ENCODE data around the gene ETFB. TPM values are rescaled to one million over a fixed set of nuclear protein-coding genes. Genes with fewer than 3 reads are reported as not detected.

ETFB gene
- total and polyA plus RNA-seq, 9 of the 15 experiments (the other 6 are each of a cell fraction or from before 2014, with no cell fraction given): 18.1 to 143 (median 96.1) TPM

- TF ChIP-seq ZNF586 (CRISPR knock-in tag; conservative IDR thresholded peaks at IDR 0.05) (no peak), NFXL1 (CRISPR knock-in tag; IDR thresholded peaks at IDR 0.05) (no peak), TAF7 (tag; IDR thresholded peaks at IDR 0.05) (no peak)
Observed at GRCh38 chr19:51359294-51359693, 6.9 kb downstream of the ETFB start (continued).

DNA sequence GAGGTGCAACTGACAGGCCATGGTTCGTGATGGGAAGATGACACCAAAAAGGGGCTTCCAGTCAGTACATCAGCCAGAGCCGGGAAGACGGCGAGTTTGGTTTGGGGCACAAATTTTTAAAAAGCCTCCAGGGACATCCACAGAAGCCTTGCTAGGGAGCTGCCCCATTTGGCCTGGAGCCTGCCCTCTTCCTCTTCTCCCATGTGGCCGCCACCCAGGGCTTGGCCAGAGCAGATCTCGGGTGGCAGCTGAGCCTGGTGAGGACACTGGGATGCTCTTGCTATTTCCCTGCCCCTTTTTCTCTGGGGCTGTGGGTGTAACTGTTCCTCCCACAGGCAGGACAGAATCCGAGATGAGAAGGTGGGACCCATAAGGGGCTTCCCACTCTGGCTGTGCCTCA lies 8.2 kb downstream of the ETFB start:
- 87% methylated on average over 7 of the region's 7 CpGs for WGBS (ENCODE audit: insufficient coverage, low coverage, missing lambda C conversion rate)
- in situ Hi-C loops (cut with MboI): no loop called here

More for the DNA sequence above, 8.2 kb downstream of the ETFB start:
- DNase-seq (ENCODE audit: extremely low read depth in 1 of 4, low spot score in 3 of 4) (no peak), FAIRE-seq (no peak), ATAC-seq (no peak)
- TF ChIP-seq ZBTB2 (IDR thresholded peaks at IDR 0.05) (no peak), FOXJ2 (tag; IDR thresholded peaks at IDR 0.05) (no peak), IRF2 (CRISPR knock-in tag; IDR thresholded peaks at IDR 0.05) (no peak), HMBOX1 (IDR thresholded peaks at IDR 0.05) (no peak), ZNF184 (CRISPR knock-in tag; IDR thresholded peaks at IDR 0.05) (no peak), RAD21 (CRISPR knock-in tag; conservative IDR thresholded peaks at IDR 0.05 in 1 of 2, IDR thresholded peaks at IDR 0.05 in 1 of 2) (no peak), ZNF79 (CRISPR knock-in tag; IDR thresholded peaks at IDR 0.05; ENCODE audit: low read depth) (no peak), NR3C1 (CRISPR knock-in tag; IDR thresholded peaks at IDR 0.05) (no peak), ZNF197 (CRISPR knock-in tag; IDR thresholded peaks at IDR 0.05; ENCODE audit: low read depth) (no peak), ZNF561 (CRISPR knock-in tag; conservative IDR thresholded peaks at IDR 0.05) (no peak), CBX1 (IDR thresholded peaks at IDR 0.05; ENCODE audit: low read depth) (no peak), ZNF174 (CRISPR knock-in tag; IDR thresholded peaks at IDR 0.05) (no peak)
- TF ChIP-seq, protein P1, sequence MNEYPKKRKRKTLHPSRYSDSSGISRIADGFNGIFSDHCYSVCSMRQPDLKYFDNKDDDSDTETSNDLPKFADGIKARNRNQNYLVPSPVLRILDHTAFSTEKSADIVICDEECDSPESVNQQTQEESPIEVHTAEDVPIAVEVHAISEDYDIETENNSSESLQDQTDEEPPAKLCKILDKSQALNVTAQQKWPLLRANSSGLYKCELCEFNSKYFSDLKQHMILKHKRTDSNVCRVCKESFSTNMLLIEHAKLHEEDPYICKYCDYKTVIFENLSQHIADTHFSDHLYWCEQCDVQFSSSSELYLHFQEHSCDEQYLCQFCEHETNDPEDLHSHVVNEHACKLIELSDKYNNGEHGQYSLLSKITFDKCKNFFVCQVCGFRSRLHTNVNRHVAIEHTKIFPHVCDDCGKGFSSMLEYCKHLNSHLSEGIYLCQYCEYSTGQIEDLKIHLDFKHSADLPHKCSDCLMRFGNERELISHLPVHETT (CRISPR knock-in tag; conservative IDR thresholded peaks at IDR 0.05 in 1 of 2, IDR thresholded peaks at IDR 0.05 in 1 of 2): no peak
- no peak overlapping the region for H3K4me2 ChIP-seq (ENCODE audit: insufficient read depth, low read length)
- peaks cover 12% of the 10 kb centered on the region; the same call in 2 of the 3 replicates for H3K36me3 ChIP-seq (ENCODE audit: control insufficient read depth, insufficient read depth, low read length)
- ChIA-PET CTCF (ENCODE audit: low intra/inter-chr PET ratio) (no interaction called here), POLR2A (interaction anchor here (0.7 to 1.2 kb wide), 2 partner anchors 11 to 19 kb away, joined by 3 read pairs; no protein-coding TSS in a partner anchor)
- intact Hi-C loops (cut with micrococcal nuclease): no loop called here
- no peaks in the 10 kb centered on the region for H3K27me3 ChIP-seq (ENCODE audit: control insufficient read depth in 2 of 2, insufficient read depth in 2 of 2, low read length in 2 of 2)
- H2AFZ ChIP-seq (ENCODE audit: low read depth, low read length): no peak overlapping the region
- no peak overlapping the region for H3K27ac ChIP-seq (ENCODE audit: extremely low read depth, low read depth, low read length)
- no peak overlapping the region for H3K4me3 ChIP-seq
- H3K9ac ChIP-seq (ENCODE audit: insufficient read depth in 1 of 2, low read depth in 2 of 2, low read length in 2 of 2): peak overlapping the region in 1 of 2 experiments; percentile 20; a peak in 1 of 4 replicates
- H3K9me3 ChIP-seq (replicated peaks; ENCODE audit: control insufficient read depth, insufficient read depth, low read depth, low read length): no peaks in the 10 kb centered on the region
- H4K20me1 ChIP-seq (replicated peaks; ENCODE audit: control insufficient read depth, insufficient read depth, low read length): 0 out of 2 replicates have a peak, but pooled peaks cover 4% of the 10 kb centered on the region
- H3K4me1 ChIP-seq (replicated peaks in 1 of 2; ENCODE audit: control insufficient read depth in 2 of 2, insufficient read depth in 2 of 2, low read length in 2 of 2): peaks cover 12 to 17% of the 10 kb centered on the region in 2 experiments; a peak in 4 of 5 replicates
- peaks cover 25% of the 10 kb centered on the region for H3K79me2 ChIP-seq (ENCODE audit: control insufficient read depth, insufficient read depth, low read length)
- no TSS peak for BruUV-seq (replicated peaks)
- no peaks in the 10 kb centered on the region for H3K9me1 ChIP-seq (ENCODE audit: control insufficient read depth, insufficient read depth, low read length)

Data from K562 (cell line).